Measurements from ENCODE around the gene GPR15.
"Not testable (repeated sequence)": the region's sequence is repeated elsewhere in the genome, so short reads cannot be mapped to it uniquely, and the experiment has no call there.

Gene GPR15

DNA sequence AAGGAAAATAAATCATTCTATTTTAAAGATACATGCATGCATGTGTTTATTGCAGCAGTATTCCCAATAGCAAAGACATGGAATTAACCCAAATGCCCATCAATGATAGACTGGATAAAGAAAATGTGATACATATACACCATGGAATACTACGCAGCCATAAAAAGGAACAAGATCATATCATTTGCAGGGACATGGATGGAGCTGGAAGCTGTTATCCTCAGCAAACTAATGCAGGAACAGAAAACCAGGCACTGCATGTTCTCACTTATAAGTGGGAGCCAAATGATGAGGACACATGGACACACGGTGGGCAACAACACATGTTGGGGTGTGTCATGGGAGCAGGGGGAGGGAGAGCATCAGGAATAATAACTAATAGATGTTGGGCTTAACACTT, 28.0 kb downstream of the GPR15 start:
- not testable (repeated sequence) for DNase-seq

DNA sequence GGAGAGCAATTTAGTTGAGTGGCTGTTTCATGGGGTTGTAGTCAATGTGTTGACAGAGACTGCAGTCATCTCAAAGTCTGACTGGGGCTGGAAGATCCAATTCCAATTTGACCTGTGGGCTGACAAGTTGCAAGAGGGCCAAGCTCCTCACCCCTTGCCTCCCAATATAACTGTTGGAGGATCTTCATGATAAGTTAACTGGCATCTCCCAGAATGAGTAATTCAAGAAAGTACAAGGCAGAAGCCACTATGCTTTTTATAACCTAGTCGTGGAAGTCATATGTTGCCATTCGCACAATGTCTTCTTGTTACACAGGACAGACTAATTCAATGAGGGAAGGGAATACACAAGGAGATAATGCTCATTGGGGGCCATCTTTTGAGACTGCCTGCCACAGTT, 29.1 kb downstream of the GPR15 start:
- no peak for DNase-seq

DNA sequence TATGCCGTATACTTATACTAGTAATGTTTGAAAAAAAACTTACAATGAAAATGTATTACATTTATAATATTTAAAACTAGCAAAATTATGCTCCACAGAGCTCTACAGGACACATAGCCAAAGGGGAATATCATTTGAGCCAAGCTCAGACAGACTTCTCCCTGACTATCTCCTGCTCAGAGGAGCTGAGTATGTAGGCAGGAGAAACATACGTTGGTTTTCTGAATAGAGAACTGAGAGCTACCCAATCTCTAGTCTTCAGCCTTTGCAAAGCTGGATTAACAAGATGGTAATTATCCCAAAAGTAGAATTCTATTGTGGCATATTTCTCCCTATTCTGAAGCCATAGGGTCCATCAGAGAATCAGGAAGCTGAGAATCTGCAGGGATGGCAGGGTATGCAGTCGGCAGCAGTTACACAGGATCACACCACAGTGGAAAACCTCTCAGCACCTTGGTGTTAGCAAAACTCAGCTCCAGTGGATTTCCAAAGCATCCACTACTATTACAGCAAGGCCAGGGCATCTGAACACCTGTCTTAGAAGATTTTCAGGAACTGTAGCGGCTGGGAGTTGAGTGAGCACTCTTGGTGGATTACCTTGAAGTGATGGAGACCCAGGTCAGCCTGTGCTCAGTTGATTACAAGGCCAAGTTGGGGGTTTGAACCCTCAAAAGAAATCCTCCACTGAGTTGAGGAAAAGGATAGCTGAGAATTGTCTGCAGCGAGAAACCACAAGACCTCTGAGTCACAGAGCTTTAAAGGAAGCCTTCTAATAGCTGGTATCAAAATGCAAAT, 30.1 kb downstream of the GPR15 start:
- DNase-seq, result no peak

DNA sequence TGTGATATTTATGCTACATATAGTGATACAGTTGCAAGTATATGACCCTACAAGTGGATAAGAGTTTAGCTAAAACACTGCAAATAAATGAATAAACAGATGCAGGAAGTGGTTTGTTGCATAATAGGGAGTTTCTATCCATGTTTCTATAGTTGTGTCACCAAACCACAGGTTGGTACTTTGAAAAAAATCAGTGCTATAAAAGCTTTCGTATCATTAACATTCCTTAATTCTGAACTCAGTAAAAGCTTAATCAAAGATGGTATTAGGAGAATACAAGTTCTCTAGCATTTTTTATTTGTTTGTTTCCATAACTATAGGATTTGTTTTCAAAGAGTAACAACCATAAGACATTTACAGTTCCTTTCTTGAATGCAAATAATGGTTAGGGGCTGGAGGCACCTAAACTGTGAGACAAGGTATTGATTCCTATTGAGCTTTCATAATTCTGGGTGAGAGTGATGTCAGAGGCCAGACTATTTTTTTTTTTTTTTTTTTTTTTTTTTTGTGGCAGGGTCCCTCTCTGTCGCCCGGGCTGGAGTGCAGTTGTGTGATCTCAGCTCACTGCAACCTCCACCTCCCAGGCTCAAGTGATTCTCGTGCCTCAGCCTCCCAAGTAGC, 32.0 kb downstream of the GPR15 start:
- no peak for DNase-seq

DNA sequence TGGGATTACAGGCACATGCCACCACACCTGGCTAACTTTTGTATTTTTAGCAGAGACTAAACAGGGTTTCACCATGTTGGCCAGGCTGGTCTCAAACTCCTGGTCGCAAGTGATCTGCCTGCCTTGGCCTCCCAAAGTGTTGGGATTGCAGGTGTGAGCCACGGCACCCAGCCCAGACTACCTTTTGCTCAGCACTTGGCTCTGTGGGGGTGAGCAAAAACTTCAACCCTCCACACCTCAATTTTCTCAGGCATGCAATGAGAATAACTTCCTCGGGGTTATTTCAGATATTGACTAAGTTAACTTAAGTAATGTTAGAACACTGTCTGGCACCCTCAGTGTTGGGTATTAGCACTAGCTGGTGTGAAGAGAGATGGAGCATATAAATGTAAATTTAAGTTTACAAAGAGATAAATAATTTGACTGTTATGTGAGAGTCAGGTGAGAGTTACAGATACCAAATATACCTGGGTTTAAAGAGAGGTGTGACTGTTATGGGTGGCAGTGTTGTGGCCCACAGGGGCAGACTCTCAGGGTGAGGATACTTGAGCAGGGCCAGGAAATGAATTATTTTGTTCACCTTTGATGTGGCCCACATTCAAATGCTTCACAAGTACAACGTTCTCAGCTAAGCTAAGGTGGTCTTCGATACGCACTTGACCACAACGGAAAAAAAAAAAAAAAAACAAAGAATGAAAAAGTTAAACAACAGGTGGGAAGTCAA, 32.7 kb downstream of the GPR15 start:
- DNase-seq, result no peak

DNA sequence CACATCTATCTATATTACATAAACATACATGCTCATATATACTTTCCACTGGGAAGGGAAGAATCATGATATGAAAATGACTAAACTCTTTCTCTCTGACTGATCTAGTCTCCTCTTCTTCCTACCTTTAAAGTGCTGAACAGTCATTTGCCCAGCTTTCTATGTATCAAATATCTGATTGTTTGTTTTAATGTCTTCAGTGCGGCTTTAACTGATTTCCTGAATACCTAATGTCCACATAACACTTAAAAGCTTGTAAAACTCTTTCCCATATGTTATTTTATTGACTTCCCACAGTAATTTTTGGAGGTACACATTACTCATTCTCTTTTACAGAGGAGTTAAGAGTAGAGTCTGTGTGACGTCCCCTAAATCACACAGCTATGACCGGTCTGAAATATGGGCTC, 33.5 kb downstream of the GPR15 start:
- no peak for DNase-seq

DNA sequence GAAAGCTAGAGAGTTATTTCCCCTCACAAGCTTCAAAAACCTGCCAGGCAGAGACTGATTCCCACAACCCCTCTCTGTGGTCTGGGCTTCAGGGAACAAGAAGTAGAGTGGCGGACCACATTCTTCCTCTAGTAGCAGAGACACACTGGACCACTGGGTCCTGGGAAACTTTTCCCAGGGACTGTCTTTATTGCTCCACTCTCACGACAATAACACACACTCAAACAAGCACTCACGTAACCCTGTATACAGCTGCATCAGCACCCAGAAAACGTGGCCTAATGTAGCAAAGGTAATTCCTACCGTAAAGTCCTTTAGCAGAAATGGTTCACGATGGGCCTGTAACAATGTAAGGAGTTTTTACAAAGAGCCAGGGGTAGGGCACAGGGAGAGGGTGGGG, 34.1 kb downstream of the GPR15 start:
- no peak for DNase-seq

DNA sequence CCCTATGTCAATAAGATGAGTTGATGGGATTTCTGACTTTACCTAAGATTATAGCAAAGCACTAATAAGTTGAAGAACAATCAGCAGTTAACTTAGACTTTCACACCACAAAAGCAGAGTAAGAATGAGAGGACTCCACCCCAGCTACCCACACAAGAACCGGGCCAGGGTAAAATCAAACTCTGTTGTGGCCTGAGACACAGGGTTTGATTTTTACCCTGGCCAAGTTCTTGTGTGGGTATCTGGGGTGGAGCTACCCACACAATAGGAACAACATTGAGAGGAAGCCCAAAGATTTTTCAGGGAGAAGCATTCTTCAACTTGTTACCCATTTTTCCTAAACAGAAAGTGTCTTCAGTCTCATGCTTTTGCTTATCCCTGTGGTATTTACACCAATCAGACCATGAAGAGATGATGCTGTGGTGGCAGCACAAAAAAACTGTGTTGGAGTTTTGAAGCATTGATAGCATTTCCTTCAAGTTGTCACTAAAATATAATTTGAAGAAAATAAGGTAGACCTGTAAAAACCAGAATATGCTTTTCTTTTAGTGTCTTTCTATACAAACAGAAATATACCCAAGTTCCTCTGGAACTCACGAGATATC, 36.0 kb downstream of the GPR15 start:
- DNase-seq, result no peak

DNA sequence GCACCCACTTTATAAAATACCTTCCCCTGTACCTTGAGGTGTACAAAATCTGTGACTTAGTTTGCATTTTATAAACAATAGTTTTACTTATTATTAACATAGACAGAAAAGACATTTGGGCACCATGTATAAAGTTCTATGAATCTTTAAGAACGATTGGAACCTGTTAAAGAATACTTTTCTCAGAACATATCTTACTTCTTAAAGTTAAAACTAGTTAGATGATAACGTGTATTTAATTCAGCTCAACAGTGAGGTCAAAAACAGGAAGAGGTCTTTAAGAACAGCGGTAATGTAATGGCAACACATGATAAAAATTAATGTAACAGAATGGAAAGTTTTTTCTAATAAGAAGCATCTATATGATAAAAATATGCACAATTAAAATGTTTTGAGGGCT, 36.6 kb downstream of the GPR15 start:
- DNase-seq, result no peak

DNA sequence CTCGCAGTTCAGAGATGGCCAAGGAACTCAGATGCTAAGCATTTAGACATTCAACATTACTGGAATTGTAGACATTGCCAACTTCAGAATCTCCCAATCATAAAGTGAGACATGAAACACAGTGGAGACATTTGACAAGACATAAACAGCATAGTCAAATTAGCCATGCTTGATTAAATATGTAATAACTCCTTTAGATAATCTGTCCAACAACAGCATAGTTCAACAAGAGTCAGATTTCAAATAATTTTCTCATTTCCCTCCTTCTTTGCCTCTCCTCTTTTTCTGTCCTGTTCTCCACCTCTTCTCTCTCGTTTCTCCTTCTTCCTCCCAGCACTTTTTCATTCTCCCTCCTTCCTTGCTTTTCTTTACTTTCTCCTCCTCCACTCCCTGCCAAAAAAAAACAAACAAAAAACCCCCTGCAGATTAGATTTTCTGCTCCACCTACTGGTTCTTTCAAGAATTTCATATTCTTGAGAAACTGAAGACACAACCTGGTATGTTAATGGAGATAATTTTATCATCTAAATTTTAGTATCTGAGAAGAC, 41.5 kb downstream of the GPR15 start:
- DNase-seq, result no peak

DNA sequence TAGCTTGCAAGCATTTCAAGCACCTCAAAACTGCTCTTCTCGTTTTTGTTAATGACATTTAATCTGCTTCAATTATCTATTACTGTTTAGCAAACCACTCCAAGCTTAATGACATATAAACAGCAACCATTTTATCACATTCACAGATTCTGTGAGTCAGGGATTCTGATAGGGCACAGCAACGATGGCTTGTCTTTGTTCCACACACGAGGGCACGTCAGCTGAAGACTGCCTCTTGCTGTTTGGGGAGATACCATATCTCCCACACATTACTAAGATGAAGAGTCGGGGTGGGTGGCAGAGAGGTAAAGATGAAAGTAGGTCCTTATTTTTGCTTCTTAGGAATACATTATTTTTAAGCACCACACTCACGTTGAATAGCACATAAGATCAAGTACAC, 42.4 kb downstream of the GPR15 start:
- no peak for DNase-seq

DNA sequence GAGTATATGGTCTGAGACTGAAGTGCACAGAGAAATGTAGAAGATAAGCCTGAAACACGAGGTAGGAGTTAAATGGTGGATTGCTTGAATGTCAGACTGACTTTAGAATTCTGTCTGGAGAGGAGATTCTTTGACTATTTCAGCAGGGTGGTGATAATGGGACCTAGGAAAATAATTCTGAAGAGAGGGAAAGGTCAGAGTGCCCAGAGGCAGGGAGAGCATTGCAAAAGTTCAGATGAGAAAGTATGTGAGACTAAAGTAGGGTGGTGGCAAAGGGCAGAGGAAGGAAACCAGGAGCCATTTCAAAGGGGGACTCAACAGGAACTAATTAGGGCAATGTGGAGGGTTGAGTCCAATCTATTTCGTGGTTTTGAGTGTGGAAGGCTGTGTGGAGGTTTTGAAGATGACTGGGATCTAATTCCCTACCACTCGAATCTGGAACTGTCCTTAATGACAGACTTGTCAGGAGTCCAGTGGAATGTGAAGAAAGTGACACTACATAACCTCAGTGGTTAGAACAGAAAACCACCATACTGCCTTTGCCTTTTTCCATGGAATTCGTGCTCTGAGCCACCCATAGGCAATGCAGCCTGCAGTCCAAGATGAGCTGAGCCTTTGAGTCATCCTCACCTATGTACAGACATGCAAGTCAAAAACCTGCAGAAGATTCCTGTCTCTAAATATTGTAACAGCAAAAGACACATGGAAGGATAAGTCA, 45.6 kb downstream of the GPR15 start:
- no peak for DNase-seq

DNA sequence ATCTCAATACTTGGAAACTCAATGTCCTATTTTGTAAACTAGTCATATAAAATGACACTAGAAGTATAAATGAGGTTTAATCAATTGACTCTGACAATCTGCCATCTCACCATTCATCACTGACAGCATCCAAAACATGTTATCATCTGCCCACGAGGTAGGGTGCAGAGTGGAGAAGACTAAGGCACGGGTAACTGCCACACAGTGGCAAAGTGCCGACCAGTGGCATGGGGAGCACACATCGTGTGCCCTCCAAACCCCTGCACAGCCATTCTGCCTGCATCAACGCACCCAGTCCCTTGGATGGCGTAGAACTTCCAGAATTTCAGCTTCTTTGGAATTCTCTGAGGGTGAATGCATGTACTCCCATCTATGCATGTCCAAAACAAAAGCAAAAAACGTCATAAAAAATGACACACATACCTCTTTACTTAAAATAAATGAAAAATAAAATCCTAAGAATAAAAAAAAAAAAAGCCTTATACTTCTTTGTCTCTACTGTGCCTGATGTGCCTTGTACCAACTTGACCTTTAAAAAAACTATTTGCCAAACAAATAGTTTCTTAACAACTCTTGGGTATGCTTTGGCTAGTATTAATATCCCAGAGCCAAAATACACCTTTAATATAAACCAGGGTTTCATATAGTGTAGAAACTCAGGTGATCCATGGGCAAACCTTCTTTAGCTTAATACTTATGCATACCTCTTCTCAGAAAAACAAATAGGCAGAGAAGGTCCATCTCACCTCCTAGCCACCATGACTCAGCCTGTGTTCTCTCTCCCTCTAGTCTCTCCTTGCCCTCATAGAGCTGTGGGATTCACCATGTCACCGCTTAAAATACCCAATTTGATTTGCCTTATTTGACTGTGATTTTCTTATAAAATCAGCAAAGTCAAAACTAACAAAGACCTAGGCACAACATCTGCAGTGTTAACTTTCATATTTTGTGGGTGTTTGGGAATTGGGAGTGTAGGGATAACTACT, 48.9 kb downstream of the GPR15 start:
- no peak for DNase-seq

DNA sequence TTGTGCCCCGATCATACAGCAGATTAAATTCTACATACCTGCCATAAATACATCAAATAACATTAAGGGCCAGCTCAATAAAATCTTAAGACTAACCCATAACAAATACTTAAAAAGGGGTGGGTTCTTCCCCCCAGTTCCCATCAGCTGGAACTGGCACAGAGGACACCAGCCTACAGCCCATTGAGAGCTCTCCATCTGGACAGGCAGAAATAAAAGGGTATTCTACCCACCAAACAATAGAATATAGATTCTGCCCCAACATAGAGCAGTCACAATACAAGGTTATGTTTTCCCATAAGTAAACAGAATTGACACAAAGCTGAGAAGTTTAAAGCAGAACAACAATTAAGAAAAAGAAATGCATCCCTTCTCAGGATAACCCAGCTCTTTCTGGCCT, 49.7 kb downstream of the GPR15 start:
- DNase-seq, result no peak

DNA sequence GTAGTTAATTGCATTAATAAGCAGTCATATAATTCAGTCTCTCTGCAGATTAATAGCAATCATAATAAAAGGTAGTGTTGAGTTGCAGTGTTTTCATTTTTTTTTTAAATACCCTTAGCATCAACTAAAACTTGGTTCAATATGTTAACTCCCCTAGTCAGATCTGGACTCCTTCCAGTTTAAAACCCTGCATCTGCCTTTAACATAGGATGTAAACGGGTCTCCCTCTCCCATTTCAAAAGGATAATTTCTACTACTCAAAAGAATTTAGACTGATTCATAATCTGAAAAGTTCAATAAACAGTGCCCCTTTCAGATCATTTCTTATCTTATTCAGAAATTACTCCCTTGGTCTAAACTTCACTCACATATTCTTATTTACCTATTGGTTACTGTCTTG, 50.3 kb downstream of the GPR15 start:
- DNase-seq, result no peak

DNA sequence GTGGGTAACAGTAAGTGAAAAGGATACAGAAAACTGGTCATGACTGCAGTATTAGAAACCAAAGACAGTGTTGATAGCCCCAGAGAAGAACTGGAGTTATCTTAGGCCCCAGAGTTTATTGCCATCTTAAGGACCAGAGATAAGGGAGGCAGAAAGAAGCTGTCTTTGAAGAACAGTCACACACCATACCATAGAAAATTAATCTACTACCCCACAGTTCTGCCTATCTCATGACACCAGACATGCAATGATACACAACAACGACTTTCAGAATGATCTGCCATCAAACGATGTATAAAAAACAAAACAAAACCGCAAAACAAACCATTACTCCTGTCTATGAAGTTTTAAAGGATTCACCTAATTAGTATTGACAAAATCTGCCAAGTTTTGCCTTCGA, 52.0 kb downstream of the GPR15 start:
- no peak for DNase-seq

All from activated CD4-positive, CD25-positive, alpha-beta regulatory T cell treated with anti-CD3 and anti-CD28 coated beads, Interleukin-2, amount 50 U/mL, for 72 hours (primary cell).